ENCODE data around the gene NLK. TPM values are rescaled to one million over a fixed set of nuclear protein-coding genes. Genes with fewer than 3 reads are reported as not detected.
A peak's percentile ranks its signal among the peaks of the same experiment; 100 is the strongest.
"Not testable (repeated sequence)": the region's sequence is repeated elsewhere in the genome, so short reads cannot be mapped to it uniquely, and the experiment has no call there.

NLK gene
- total RNA-seq, 1 donor from 2014 or later, result 25.4 TPM

- H3K27ac Mint-ChIP-seq, result no peak overlapping the region
These were observed 30.6 kb downstream of the NLK start for GRCh38 chr17:28072936-28073533.

DNA sequence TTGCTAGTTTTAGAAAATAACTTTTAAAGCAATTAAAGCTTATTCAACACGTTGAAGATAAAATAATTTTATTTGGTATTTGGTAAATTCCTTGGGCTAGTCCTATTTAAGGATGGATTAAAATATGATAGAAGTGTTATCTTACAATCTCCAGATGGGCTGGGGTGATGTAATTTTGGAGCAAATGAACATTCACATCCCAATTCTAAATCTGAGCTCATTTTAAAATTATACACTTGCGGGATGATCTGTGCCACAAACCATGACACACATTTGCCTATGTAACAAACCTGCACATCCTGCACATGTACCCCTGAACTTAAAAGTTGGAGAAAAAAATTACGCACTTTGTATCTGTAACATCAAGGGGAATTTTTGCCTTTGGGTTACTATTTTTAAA is 31.5 kb downstream of the NLK start:
- H3K4me1 Mint-ChIP-seq (ENCODE audit: unreplicated experiment), result peaks cover 7% of the 10 kb centered on the region
- H3K27me3 Mint-ChIP-seq, result no peaks in the 10 kb centered on the region
- no peak for TF ChIP-seq CTCF (conservative IDR thresholded peaks at IDR 0.05)
- H3K36me3 Mint-ChIP-seq, result peaks cover 19% of the 10 kb centered on the region
- no peak for DNase-seq (ENCODE audit: extremely low spot score, unreplicated experiment)
- peaks cover 5% of the 10 kb centered on the region for H3K9me3 Mint-ChIP-seq
- no peak overlapping the region for H3K4me3 Mint-ChIP-seq
- H3K27ac Mint-ChIP-seq, result no peak overlapping the region

More at GRCh38 chr17:28072936-28073533, 30.6 kb downstream of the NLK start:
- Mint-ChIP-seq H3K4me1 (ENCODE audit: unreplicated experiment) (peaks cover 7% of the 10 kb centered on the region), H3K9me3 (peaks cover 5% of the 10 kb centered on the region), H3K4me3 (no peak overlapping the region), H3K36me3 (peaks cover 19% of the 10 kb centered on the region), H3K27me3 (no peaks in the 10 kb centered on the region)
- no peak for DNase-seq (ENCODE audit: extremely low spot score, unreplicated experiment)
- TF ChIP-seq CTCF (conservative IDR thresholded peaks at IDR 0.05), result no peak

GRCh38 chr17:28076144-28076543 is 33.7 kb downstream of the NLK start:
- no peak for DNase-seq (ENCODE audit: extremely low spot score, unreplicated experiment)
- H3K27ac Mint-ChIP-seq, result no peak overlapping the region
- peaks cover 15% of the 10 kb centered on the region for H3K36me3 Mint-ChIP-seq
- peaks cover 7% of the 10 kb centered on the region for H3K4me1 Mint-ChIP-seq (ENCODE audit: unreplicated experiment)
- no peaks in the 10 kb centered on the region for H3K27me3 Mint-ChIP-seq
- no peak overlapping the region for H3K4me3 Mint-ChIP-seq
- no peak for TF ChIP-seq CTCF (conservative IDR thresholded peaks at IDR 0.05)
- H3K9me3 Mint-ChIP-seq, result peaks cover 5% of the 10 kb centered on the region

DNA sequence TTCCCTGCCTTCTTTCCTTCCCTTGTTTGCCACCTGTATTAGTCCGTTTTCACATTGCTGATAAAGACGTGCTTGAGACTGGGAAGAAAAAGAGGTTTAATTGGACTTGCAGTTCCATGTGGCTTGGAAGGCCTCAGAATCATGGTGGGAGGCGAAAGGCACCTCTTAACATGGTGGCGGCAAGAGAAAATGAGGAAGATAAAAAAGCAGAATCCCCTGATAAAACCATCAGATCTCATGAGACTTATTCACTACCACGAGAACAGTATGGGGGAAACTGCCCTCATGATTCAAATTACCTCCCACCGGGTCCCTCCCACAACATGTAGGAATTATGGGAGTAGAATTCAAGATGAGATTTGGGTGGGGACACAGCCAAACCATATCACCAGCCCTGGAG is 34.7 kb downstream of the NLK start:
- not testable (repeated sequence) for DNase-seq (ENCODE audit: extremely low spot score, unreplicated experiment); H3K27me3 Mint-ChIP-seq; H3K4me3 Mint-ChIP-seq; H3K9me3 Mint-ChIP-seq; H3K36me3 Mint-ChIP-seq; H3K27ac Mint-ChIP-seq
- peaks cover 14% of the 10 kb centered on the region for H3K4me1 Mint-ChIP-seq (ENCODE audit: unreplicated experiment)

DNA sequence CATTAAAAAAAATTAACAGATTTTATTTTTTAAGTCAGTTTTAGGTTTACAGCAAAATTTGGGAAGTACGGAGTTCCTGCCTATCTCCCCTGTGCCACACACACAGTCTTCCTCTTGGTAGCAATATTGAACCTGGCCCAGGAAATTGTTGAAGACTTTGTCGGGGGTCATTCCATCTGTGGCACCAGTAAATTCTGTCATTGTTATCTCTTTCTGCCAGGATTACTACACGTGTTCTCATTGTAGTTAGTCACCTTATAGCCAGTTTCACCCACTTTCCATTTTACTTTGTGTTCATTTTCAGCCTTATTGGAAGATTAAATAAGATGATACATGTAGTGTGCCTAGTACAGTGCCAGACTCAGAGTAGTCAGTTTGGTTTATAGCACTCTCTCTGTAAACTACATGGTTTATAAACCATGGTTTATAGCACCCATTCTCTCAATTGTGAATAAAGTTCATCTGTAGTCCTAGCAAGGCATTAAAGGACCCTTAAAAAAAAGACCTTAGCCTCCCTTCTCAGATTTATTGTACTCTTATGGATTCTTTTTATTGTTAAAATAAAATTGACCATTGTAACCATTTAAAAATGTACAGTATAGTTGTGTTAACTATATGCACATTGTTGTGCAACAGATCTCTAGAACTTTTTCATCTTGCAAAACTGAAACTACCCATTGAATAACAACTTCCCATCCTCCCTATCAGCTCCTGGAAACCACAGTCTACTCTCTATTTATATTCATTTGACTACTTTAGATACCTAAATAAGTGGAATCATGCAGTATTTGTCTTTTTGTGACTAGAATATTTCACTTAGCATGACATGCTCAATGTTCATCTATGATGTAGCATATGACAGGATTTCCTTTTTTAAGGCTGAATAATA is 36.1 kb downstream of the NLK start:
- Mint-ChIP-seq H3K4me1 (ENCODE audit: unreplicated experiment) (peaks cover 24% of the 10 kb centered on the region), H3K27me3 (no peaks in the 10 kb centered on the region), H3K27ac (no peak overlapping the region), H3K4me3 (no peak overlapping the region), H3K36me3 (no peaks in the 10 kb centered on the region), H3K9me3 (no peaks in the 10 kb centered on the region)
- DNase-seq (ENCODE audit: extremely low spot score, unreplicated experiment), result no peak
- TF ChIP-seq CTCF (conservative IDR thresholded peaks at IDR 0.05), result no peak

DNA sequence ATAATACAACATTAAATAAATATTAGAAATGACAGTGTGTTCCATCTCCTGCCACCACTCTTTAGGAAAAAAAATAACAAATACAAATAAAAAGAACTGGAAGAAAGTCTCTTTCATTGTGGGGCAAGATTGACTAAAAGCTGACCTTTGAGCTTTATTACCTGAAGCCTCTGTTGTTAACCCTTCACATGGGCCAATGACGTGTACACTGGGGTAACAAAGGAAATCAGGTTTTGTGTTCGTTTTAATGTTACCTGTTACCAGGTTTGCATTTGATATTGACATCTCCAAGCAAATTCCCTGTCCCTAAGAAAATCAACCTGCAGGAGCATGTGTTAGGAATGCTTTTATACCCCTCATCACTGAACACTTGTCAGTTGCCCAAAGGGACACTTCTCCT is 39.0 kb downstream of the NLK start:
- H3K27ac Mint-ChIP-seq, result peak overlapping the region; percentile 68
- DNase-seq (ENCODE audit: extremely low spot score, unreplicated experiment), result no peak
- peaks cover 17% of the 10 kb centered on the region for H3K4me1 Mint-ChIP-seq (ENCODE audit: unreplicated experiment)
- no peaks in the 10 kb centered on the region for H3K9me3 Mint-ChIP-seq
- H3K36me3 Mint-ChIP-seq, result peaks cover 5% of the 10 kb centered on the region
- TF ChIP-seq CTCF (conservative IDR thresholded peaks at IDR 0.05), result no peak
- H3K4me3 Mint-ChIP-seq, result no peak overlapping the region
- no peaks in the 10 kb centered on the region for H3K27me3 Mint-ChIP-seq
